Stimulated activated CD4-positive, alpha-beta T cell treated with anti-CD3 and anti-CD28 coated beads, TNF-alpha, amount 100 ng/mL, for 1 hour (primary cell): ENCODE measurements around the gene LAMB1.
"Not testable (repeated sequence)": the region's sequence is repeated elsewhere in the genome, so short reads cannot be mapped to it uniquely, and the experiment has no call there.

ENCODE experiments used
- DNase-seq, 3 donors: peaks; one replicate each; pipeline ENCODE4 v3.0.0-alpha.2; 2020; ENCODE audit warnings: low read depth in 3 of 3, low spot score in 1 of 3

Gene LAMB1

GRCh38 chr7:108002726-108003598 is at the start of gene LAMB1:
Gene LAMB1 (minus strand): TSS chr7:108003161. CDS start chr7:108002885, 276 bp downstream.
- DNase-seq: no peak

- no peak for DNase-seq
Measured at GRCh38 chr7:108051454-108051853, 48.5 kb upstream of the LAMB1 start.

GRCh38 chr7:108049962-108050361 is 47.0 kb upstream of the LAMB1 start:
- no peak for DNase-seq

- no peak for DNase-seq
Measured at GRCh38 chr7:108048422-108048821, 45.5 kb upstream of the LAMB1 start.

GRCh38 chr7:108046952-108047506 is 44.1 kb upstream of the LAMB1 start:
- no peak for DNase-seq

GRCh38 chr7:108045669-108046068 is 42.7 kb upstream of the LAMB1 start:
- no peak for DNase-seq

- DNase-seq: no peak
Measured at GRCh38 chr7:108045154-108045553, 42.2 kb upstream of the LAMB1 start.

- DNase-seq: no peak
Measured at GRCh38 chr7:108044345-108044744, 41.4 kb upstream of the LAMB1 start.

- DNase-seq: no peak
Measured at GRCh38 chr7:108038986-108039385, 36.0 kb upstream of the LAMB1 start.

GRCh38 chr7:108037741-108038140 is 34.8 kb upstream of the LAMB1 start:
- no peak for DNase-seq

- DNase-seq: no peak
Measured at GRCh38 chr7:108037140-108037539, 34.2 kb upstream of the LAMB1 start.

GRCh38 chr7:108034586-108034985 is 31.6 kb upstream of the LAMB1 start:
- no peak for DNase-seq

GRCh38 chr7:108033776-108034497 is 31.0 kb upstream of the LAMB1 start:
- no peak for DNase-seq

- not testable (repeated sequence) for DNase-seq
Measured at GRCh38 chr7:108033309-108033708, 30.3 kb upstream of the LAMB1 start.

- no peak for DNase-seq
Measured at GRCh38 chr7:108030516-108030915, 27.6 kb upstream of the LAMB1 start.

GRCh38 chr7:108029034-108029433 is 26.1 kb upstream of the LAMB1 start:
- no peak for DNase-seq

GRCh38 chr7:108028111-108028510 is 25.1 kb upstream of the LAMB1 start:
- no peak for DNase-seq

GRCh38 chr7:108027239-108027638 is 24.3 kb upstream of the LAMB1 start:
- no peak for DNase-seq

- no peak for DNase-seq
Measured at GRCh38 chr7:108026647-108027046, 23.7 kb upstream of the LAMB1 start.

- DNase-seq: no peak
Measured at GRCh38 chr7:108026116-108026515, 23.2 kb upstream of the LAMB1 start.

- DNase-seq: no peak
Measured at GRCh38 chr7:108024538-108024937, 21.6 kb upstream of the LAMB1 start.

- DNase-seq: no peak
Measured at GRCh38 chr7:108020585-108020984, 17.6 kb upstream of the LAMB1 start.
